Osteocyte (in vitro differentiated cells): Measurements from ENCODE around the gene HOXA2. TPM values are rescaled to one million over a fixed set of nuclear protein-coding genes. Genes with fewer than 3 reads are reported as not detected.

ENCODE experiments used
- DNase-seq: peaks from one replicate; pipeline ENCODE4 v3.0.0; 2021; ENCODE audit warnings: mixed read lengths; ENCODE audit not compliant: unreplicated experiment; ENCODE audit errors: extremely low spot score
- H3K27ac Mint-ChIP-seq: one replicate; pipeline ENCODE4 v1.8.0; 2021; ENCODE audit warnings: mild to moderate bottlenecking, mixed read lengths; ENCODE audit not compliant: unreplicated experiment
- H3K27me3 Mint-ChIP-seq: one replicate; pipeline ENCODE4 v1.8.0; 2021; ENCODE audit warnings: mixed read lengths; ENCODE audit not compliant: unreplicated experiment
- H3K36me3 Mint-ChIP-seq: one replicate; pipeline ENCODE4 v1.8.0; 2021; ENCODE audit warnings: mixed read lengths; ENCODE audit not compliant: unreplicated experiment
- H3K4me1 Mint-ChIP-seq: one replicate; pipeline ENCODE4 v1.8.0; 2021; ENCODE audit warnings: mixed read lengths; ENCODE audit not compliant: unreplicated experiment
- H3K4me3 Mint-ChIP-seq: one replicate; pipeline ENCODE4 v1.8.0; 2021; ENCODE audit warnings: mild to moderate bottlenecking, moderate library complexity, mixed read lengths; ENCODE audit not compliant: unreplicated experiment
- H3K9me3 Mint-ChIP-seq: one replicate; pipeline ENCODE4 v1.8.0; 2021; ENCODE audit warnings: mixed read lengths; ENCODE audit not compliant: unreplicated experiment
- CTCF ChIP-seq: fragments of 200-600 bp; sonication (generic); IDR thresholded peaks from 2 replicates; pipeline ENCODE4 v1.5.0; 2021; ENCODE audit warnings: antibody characterized with exemption, mild to moderate bottlenecking, moderate library complexity
- total RNA-seq: library from RNA; stranded (reverse); gene quantifications from 2 replicates; pipeline ENCODE4 v1.2.1, GENCODE V29; 2021

HOXA2 gene
- total RNA-seq, 1 donor from 2014 or later: not detected

- peaks cover 89% of the 10 kb centered on the region for H3K27me3 Mint-ChIP-seq
- no peak overlapping the region for H3K27ac Mint-ChIP-seq
- no peak for TF ChIP-seq CTCF
- H3K36me3 Mint-ChIP-seq: no peaks in the 10 kb centered on the region
- peaks cover 2% of the 10 kb centered on the region for H3K4me1 Mint-ChIP-seq
- no peaks in the 10 kb centered on the region for H3K9me3 Mint-ChIP-seq
- H3K4me3 Mint-ChIP-seq: no peak overlapping the region
- no peak for DNase-seq
These were observed 31.9 kb upstream of the HOXA2 start for GRCh38 chr7:27134392-27134791.

- Mint-ChIP-seq H3K36me3 (no peaks in the 10 kb centered on the region), H3K9me3 (no peaks in the 10 kb centered on the region), H3K27ac (no peak overlapping the region), H3K4me1 (peaks cover 2% of the 10 kb centered on the region), H3K4me3 (no peak overlapping the region), H3K27me3 (peaks cover 90% of the 10 kb centered on the region)
- no peak for TF ChIP-seq CTCF
- no peak for DNase-seq
These were observed 31.1 kb upstream of the HOXA2 start for GRCh38 chr7:27133409-27134231.

GRCh38 chr7:27132978-27133377, 30.5 kb upstream of the HOXA2 start:
- no peak for DNase-seq
- Mint-ChIP-seq H3K27ac (no peak overlapping the region), H3K27me3 (peaks cover 90% of the 10 kb centered on the region), H3K4me3 (no peak overlapping the region), H3K36me3 (no peaks in the 10 kb centered on the region), H3K9me3 (no peaks in the 10 kb centered on the region), H3K4me1 (peaks cover 2% of the 10 kb centered on the region)
- TF ChIP-seq CTCF: no peak

GRCh38 chr7:27132214-27132613, 29.7 kb upstream of the HOXA2 start:
- no peak overlapping the region for H3K4me3 Mint-ChIP-seq
- DNase-seq: no peak
- peaks cover 90% of the 10 kb centered on the region for H3K27me3 Mint-ChIP-seq
- no peak overlapping the region for H3K27ac Mint-ChIP-seq
- H3K4me1 Mint-ChIP-seq: peaks cover 2% of the 10 kb centered on the region
- no peaks in the 10 kb centered on the region for H3K36me3 Mint-ChIP-seq
- no peaks in the 10 kb centered on the region for H3K9me3 Mint-ChIP-seq
- TF ChIP-seq CTCF: no peak

- peaks cover 2% of the 10 kb centered on the region for H3K4me1 Mint-ChIP-seq
- TF ChIP-seq CTCF: no peak
- no peak overlapping the region for H3K27ac Mint-ChIP-seq
- H3K36me3 Mint-ChIP-seq: no peaks in the 10 kb centered on the region
- H3K4me3 Mint-ChIP-seq: no peak overlapping the region
- no peaks in the 10 kb centered on the region for H3K9me3 Mint-ChIP-seq
- no peak for DNase-seq
- H3K27me3 Mint-ChIP-seq: peaks cover 90% of the 10 kb centered on the region
These were observed 28.9 kb upstream of the HOXA2 start for GRCh38 chr7:27131390-27131819.
